ENCODE measurements around the gene CRYBB3. TPM values are rescaled to one million over a fixed set of nuclear protein-coding genes. Genes with fewer than 3 reads are reported as not detected.
"Not testable (repeated sequence)": the region's sequence is repeated elsewhere in the genome, so short reads cannot be mapped to it uniquely, and the experiment has no call there.

Gene CRYBB3
- total RNA-seq, 1 donor from 2014 or later = not detected

DNA sequence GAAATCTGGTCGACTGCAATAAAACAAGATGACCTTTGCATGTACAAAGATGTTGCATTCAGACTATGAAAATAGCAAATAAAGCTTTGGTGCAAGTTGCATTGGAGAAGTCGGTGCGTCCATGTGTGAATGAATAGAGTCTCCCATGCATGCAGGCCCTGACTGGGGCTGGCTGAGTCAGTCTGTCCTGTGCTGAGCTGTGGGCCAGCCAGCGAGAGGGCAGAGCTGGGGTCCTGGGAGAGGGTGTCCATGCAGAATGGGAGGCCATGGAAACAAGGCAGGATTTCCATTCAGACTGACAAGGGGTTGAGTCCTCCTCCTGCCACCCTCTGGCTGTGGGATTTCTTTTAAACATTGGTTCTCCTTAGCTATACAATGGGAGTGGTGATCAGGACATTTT is 2.3 kb upstream of the CRYBB3 start:
- H3K27ac Mint-ChIP-seq (ENCODE audit: unreplicated experiment) = no peak overlapping the region
- H3K9me3 Mint-ChIP-seq (ENCODE audit: unreplicated experiment) = no peaks in the 10 kb centered on the region
- no peaks in the 10 kb centered on the region for H3K27me3 Mint-ChIP-seq (ENCODE audit: unreplicated experiment)
- TF ChIP-seq, protein P1, sequence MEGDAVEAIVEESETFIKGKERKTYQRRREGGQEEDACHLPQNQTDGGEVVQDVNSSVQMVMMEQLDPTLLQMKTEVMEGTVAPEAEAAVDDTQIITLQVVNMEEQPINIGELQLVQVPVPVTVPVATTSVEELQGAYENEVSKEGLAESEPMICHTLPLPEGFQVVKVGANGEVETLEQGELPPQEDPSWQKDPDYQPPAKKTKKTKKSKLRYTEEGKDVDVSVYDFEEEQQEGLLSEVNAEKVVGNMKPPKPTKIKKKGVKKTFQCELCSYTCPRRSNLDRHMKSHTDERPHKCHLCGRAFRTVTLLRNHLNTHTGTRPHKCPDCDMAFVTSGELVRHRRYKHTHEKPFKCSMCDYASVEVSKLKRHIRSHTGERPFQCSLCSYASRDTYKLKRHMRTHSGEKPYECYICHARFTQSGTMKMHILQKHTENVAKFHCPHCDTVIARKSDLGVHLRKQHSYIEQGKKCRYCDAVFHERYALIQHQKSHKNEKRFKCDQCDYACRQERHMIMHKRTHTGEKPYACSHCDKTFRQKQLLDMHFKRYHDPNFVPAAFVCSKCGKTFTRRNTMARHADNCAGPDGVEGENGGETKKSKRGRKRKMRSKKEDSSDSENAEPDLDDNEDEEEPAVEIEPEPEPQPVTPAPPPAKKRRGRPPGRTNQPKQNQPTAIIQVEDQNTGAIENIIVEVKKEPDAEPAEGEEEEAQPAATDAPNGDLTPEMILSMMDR (IDR thresholded peaks at IDR 0.05; ENCODE audit: partially characterized antibody, unreplicated experiment) = no peak
- DNase-seq = no peak
- no peak overlapping the region for H3K4me3 Mint-ChIP-seq (ENCODE audit: unreplicated experiment)
- no peaks in the 10 kb centered on the region for H3K36me3 Mint-ChIP-seq (ENCODE audit: unreplicated experiment)
- H3K4me1 Mint-ChIP-seq (ENCODE audit: low read depth, unreplicated experiment) = no peaks in the 10 kb centered on the region

DNA sequence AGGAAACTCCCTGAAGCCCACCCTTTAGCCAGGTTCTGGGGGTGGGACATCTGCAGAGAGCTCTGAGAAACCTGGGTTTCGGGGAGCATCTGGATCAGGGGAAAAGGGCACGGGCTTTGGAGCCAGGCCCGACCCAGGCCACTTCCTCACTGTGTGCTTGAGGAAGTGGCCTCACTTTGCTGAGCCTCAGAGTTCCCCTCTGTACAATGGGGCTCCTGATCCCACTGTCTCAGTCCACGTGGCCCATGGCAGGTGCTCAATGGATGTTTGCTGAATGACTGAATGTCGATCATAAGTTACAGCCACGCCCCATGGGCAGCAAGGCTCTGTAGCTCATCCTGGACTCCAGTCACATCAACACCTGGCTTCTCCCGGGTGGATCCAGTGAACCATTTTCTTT is 1.3 kb downstream of the CRYBB3 start:
- Mint-ChIP-seq H3K27ac (ENCODE audit: unreplicated experiment) (no peak overlapping the region), H3K36me3 (ENCODE audit: unreplicated experiment) (no peaks in the 10 kb centered on the region), H3K27me3 (ENCODE audit: unreplicated experiment) (peaks cover 3% of the 10 kb centered on the region), H3K9me3 (ENCODE audit: unreplicated experiment) (no peaks in the 10 kb centered on the region), H3K4me1 (ENCODE audit: low read depth, unreplicated experiment) (no peaks in the 10 kb centered on the region), H3K4me3 (ENCODE audit: unreplicated experiment) (no peak overlapping the region)
- TF ChIP-seq, protein P1 (IDR thresholded peaks at IDR 0.05; ENCODE audit: partially characterized antibody, unreplicated experiment) = no peak
- no peak for DNase-seq

DNA sequence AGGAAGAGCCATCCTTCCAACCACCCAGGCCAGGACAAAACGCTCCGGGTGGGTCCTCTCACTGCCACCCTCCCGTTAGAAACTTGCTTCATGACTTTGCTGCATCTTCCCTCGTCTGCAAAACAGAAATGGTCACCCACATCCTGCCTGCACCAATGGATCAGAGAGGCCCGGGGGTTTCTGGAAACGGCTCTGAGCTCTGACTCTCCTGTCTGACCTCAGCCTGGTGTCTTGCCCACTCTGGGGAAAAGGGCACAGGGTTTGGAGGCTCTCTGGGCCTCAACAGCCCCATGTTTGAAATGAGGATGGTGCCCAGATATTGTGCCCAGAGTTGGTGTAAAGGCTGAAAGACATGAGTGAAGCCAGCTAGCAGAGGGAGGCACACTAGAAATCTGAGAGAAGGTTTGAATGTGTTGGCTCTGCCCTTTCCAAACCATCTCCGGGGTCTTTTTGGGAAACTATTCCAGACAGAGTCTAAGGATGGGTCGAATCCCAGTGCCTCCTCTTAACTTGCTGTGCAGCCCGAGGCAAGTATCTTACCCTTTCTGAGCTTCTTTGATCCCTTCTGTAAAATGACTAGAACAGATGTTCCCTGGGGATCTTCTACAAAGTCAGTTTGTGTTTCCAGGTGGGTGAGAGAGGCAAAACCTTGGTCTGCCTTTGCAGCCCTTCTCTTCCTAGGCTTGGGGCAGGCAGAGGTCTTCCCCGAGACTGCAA is 2.1 kb downstream of the CRYBB3 start:
- Mint-ChIP-seq H3K4me1 (ENCODE audit: low read depth, unreplicated experiment) (no peaks in the 10 kb centered on the region), H3K4me3 (ENCODE audit: unreplicated experiment) (no peak overlapping the region), H3K27me3 (ENCODE audit: unreplicated experiment) (peaks cover 3% of the 10 kb centered on the region), H3K27ac (ENCODE audit: unreplicated experiment) (no peak overlapping the region), H3K36me3 (ENCODE audit: unreplicated experiment) (no peaks in the 10 kb centered on the region), H3K9me3 (ENCODE audit: unreplicated experiment) (no peaks in the 10 kb centered on the region)
- no peak for DNase-seq
- TF ChIP-seq, protein P1 (IDR thresholded peaks at IDR 0.05; ENCODE audit: partially characterized antibody, unreplicated experiment) = no peak

DNA sequence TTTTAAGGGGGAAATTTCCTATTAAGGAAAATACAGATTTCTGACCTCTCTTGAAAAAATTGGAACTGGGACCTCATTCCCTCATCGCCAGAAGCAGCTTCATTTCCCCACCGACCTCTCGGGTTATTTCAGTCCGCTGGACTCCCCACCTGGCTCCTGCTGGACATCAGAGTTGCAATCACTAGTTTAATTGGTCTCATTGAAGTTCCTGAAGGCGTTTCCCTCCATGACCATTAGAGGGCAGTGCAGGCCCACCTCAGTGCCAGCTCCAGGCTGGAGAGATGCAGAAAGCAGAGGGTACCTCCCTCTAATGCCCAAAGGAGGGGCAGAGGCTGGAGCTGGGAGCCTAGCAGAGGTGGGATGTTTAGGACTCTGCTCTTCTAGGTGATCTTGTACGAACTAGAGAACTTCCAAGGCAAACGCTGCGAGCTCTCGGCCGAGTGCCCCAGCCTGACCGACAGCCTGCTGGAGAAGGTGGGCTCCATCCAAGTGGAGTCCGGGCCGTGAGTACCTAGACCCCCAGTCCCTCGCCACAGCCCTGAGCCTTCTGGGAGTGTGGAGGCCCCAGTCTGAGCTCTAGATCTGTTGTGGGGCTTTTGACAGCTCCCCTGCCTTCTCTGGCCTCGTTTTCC is 2.7 kb downstream of the CRYBB3 start:
- Mint-ChIP-seq H3K9me3 (ENCODE audit: unreplicated experiment) (no peaks in the 10 kb centered on the region), H3K4me1 (ENCODE audit: low read depth, unreplicated experiment) (no peaks in the 10 kb centered on the region), H3K4me3 (ENCODE audit: unreplicated experiment) (no peak overlapping the region), H3K27me3 (ENCODE audit: unreplicated experiment) (peaks cover 3% of the 10 kb centered on the region), H3K36me3 (ENCODE audit: unreplicated experiment) (no peaks in the 10 kb centered on the region), H3K27ac (ENCODE audit: unreplicated experiment) (no peak overlapping the region)
- peak; percentile 80 for DNase-seq
- TF ChIP-seq, protein P1 (IDR thresholded peaks at IDR 0.05; ENCODE audit: partially characterized antibody, unreplicated experiment) = peak; percentile 87

DNA sequence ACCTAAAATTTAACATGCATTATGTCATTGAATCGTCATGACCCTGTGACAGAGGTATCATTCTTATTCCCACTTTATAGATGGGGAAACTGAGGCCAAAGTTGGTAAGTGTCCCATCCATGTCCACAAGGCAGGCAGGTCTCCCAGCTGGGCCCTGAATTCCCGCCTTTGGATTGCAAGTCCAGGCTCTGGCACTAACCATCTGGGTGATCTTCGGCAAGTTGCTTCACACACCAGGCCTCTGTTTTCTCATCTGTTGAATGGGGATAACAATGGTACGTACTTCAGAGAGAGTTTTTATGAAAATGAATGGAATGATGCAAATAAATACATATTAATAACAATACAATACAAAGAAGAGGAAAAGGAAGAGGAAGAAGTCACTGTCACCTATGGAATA is 3.4 kb downstream of the CRYBB3 start:
- Mint-ChIP-seq H3K9me3 (ENCODE audit: unreplicated experiment) (peaks cover 4% of the 10 kb centered on the region), H3K4me3 (ENCODE audit: unreplicated experiment) (no peak overlapping the region), H3K27ac (ENCODE audit: unreplicated experiment) (no peak overlapping the region), H3K27me3 (ENCODE audit: unreplicated experiment) (peaks cover 8% of the 10 kb centered on the region), H3K36me3 (ENCODE audit: unreplicated experiment) (peaks cover 6% of the 10 kb centered on the region), H3K4me1 (ENCODE audit: low read depth, unreplicated experiment) (no peaks in the 10 kb centered on the region)
- no peak for DNase-seq
- TF ChIP-seq, protein P1 (IDR thresholded peaks at IDR 0.05; ENCODE audit: partially characterized antibody, unreplicated experiment) = no peak

DNA sequence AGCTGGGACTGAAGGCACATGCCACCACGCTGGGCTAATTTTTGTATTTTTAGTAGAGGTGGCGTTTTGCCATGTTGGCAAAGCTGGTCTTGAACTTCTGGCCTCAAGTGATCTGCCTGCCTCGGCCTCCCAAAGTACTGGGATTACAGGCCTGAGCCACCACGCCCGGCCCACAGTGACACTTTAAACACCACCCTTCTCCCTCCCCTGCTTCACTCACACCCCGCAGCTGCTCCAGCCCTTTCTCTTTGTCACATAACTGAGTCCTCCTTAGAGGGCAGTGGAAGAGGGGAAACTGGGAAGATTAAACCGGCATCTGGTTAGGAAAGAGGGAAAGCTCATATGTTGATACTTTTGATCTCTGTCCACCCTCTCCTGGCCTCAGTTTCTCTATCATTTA is 4.9 kb downstream of the CRYBB3 start:
- not testable (repeated sequence) for H3K4me1 Mint-ChIP-seq (ENCODE audit: low read depth, unreplicated experiment); DNase-seq; H3K36me3 Mint-ChIP-seq (ENCODE audit: unreplicated experiment); H3K27me3 Mint-ChIP-seq (ENCODE audit: unreplicated experiment); H3K4me3 Mint-ChIP-seq (ENCODE audit: unreplicated experiment); H3K9me3 Mint-ChIP-seq (ENCODE audit: unreplicated experiment); H3K27ac Mint-ChIP-seq (ENCODE audit: unreplicated experiment)
